Subcutaneous adipose tissue (tissue), 4 donors: ENCODE measurements around the gene MCRIP1. TPM values are rescaled to one million over a fixed set of nuclear protein-coding genes. Genes with fewer than 3 reads are reported as not detected.

Source experiments
- CTCF ChIP-seq: fragments of 450-650 bp; IDR thresholded peaks from one replicate; pipeline ENCODE4 v1.5.1; 2016; ENCODE audit warnings: low read depth, mild to moderate bottlenecking, control low read depth, antibody characterized with exemption, moderate library complexity
- total RNA-seq, 4 donors: library from RNA; depleted of rRNA; stranded (reverse); fragments of >200 nt; gene quantifications; one replicate each; pipeline ENCODE4 v1.1.0, GENCODE V29; 2016

The MCRIP1 gene
- total RNA-seq, 4 donors from 2014 or later: 26.6 to 78.7 (median 54.8) TPM

- no peak for TF ChIP-seq CTCF
Observed at GRCh38 chr17:81812571-81813370, 20.3 kb downstream of the MCRIP1 start.

- TF ChIP-seq CTCF: no peak
Observed at GRCh38 chr17:81811705-81812570, 21.2 kb downstream of the MCRIP1 start.

- TF ChIP-seq CTCF: no peak
Observed at GRCh38 chr17:81810892-81811704, 22.0 kb downstream of the MCRIP1 start.

- TF ChIP-seq CTCF: no peak
Observed at GRCh38 chr17:81810476-81810875, 22.6 kb downstream of the MCRIP1 start.

- no peak for TF ChIP-seq CTCF
Observed at GRCh38 chr17:81809556-81809998, 23.5 kb downstream of the MCRIP1 start.

- TF ChIP-seq CTCF: no peak
Observed at GRCh38 chr17:81808778-81809555, 24.1 kb downstream of the MCRIP1 start.
